BE2C (cell line): ENCODE results near the gene PFKL.
A peak's percentile ranks its signal among the peaks of the same experiment; 100 is the strongest.

ENCODE experiments used
- DNase-seq: peaks from one replicate; pipeline ENCODE4 v3.0.0-alpha.2; 2020
- H3K27me3 ChIP-seq: fragments of 250-450 bp; sonication (Bioruptor Pico); 2 replicates; pipeline ENCODE4 v1.5.1; 2020; ENCODE audit warnings: mild to moderate bottlenecking
- H3K36me3 ChIP-seq: fragments of 250-450 bp; sonication (Bioruptor Pico); 2 replicates; pipeline ENCODE4 v1.5.1; 2020; ENCODE audit warnings: mild to moderate bottlenecking
- H3K4me1 ChIP-seq: fragments of 250-450 bp; sonication (Bioruptor Pico); 2 replicates; pipeline ENCODE4 v1.5.1; 2020
- H3K4me3 ChIP-seq: 2 replicates; pipeline ENCODE4 v1.5.1; 2011; ENCODE audit warnings: low read depth, low read length
- H3K9me3 ChIP-seq: fragments of 250-450 bp; sonication (Bioruptor Pico); 2 replicates; pipeline ENCODE4 v1.5.1; 2020
- CTCF ChIP-seq: IDR thresholded peaks from 2 replicates; pipeline ENCODE4 v1.5.1; 2012; ENCODE audit warnings: mild to moderate bottlenecking, low read depth, low read length

PFKL gene

GRCh38 chr21:44365967-44366585 lies 66.2 kb downstream of the PFKL start:
- Histone ChIP-seq H3K4me3 (no peak overlapping the region), H3K36me3 (no peaks in the 10 kb centered on the region), H3K4me1 (no peaks in the 10 kb centered on the region), H3K27me3 (peaks cover 29% of the 10 kb centered on the region), H3K9me3 (no peaks in the 10 kb centered on the region)
- no peak for TF ChIP-seq CTCF
- DNase-seq = no peak

GRCh38 chr21:44366586-44367211 lies 66.8 kb downstream of the PFKL start:
- DNase-seq = no peak
- H3K4me3 ChIP-seq = no peak overlapping the region
- no peaks in the 10 kb centered on the region for H3K36me3 ChIP-seq
- no peak for TF ChIP-seq CTCF
- H3K4me1 ChIP-seq = no peaks in the 10 kb centered on the region
- H3K9me3 ChIP-seq = no peaks in the 10 kb centered on the region
- peaks cover 31% of the 10 kb centered on the region for H3K27me3 ChIP-seq

GRCh38 chr21:44368711-44369446 lies 69.0 kb downstream of the PFKL start:
- Histone ChIP-seq H3K36me3 (no peaks in the 10 kb centered on the region), H3K27me3 (peaks cover 41% of the 10 kb centered on the region), H3K9me3 (no peaks in the 10 kb centered on the region), H3K4me1 (no peaks in the 10 kb centered on the region), H3K4me3 (no peak overlapping the region)
- no peak for TF ChIP-seq CTCF
- DNase-seq = no peak

GRCh38 chr21:44370027-44370735 lies 70.3 kb downstream of the PFKL start:
- H3K4me3 ChIP-seq = no peak overlapping the region
- no peak for TF ChIP-seq CTCF
- peaks cover 38% of the 10 kb centered on the region for H3K27me3 ChIP-seq
- H3K9me3 ChIP-seq = no peaks in the 10 kb centered on the region; the same call in 1 of the 2 replicates
- no peaks in the 10 kb centered on the region for H3K4me1 ChIP-seq
- H3K36me3 ChIP-seq = no peaks in the 10 kb centered on the region
- DNase-seq = peak; percentile 36

- H3K36me3 ChIP-seq = no peaks in the 10 kb centered on the region
- peaks cover 40% of the 10 kb centered on the region for H3K27me3 ChIP-seq
- no peaks in the 10 kb centered on the region; the same call in 1 of the 2 replicates for H3K9me3 ChIP-seq
- DNase-seq = no peak
- no peak overlapping the region for H3K4me3 ChIP-seq
- H3K4me1 ChIP-seq = no peaks in the 10 kb centered on the region
- no peak for TF ChIP-seq CTCF
Observed at GRCh38 chr21:44370786-44371410, 71.0 kb downstream of the PFKL start.
